ENCODE measurements around the gene LTC4S. TPM values are rescaled to one million over a fixed set of nuclear protein-coding genes. Genes with fewer than 3 reads are reported as not detected.

LTC4S gene
- total and polyA plus RNA-seq, 9 of the 15 experiments (the other 6 are each of a cell fraction or from before 2014, with no cell fraction given): 0.17 to 0.77 (median 0.75) TPM; not detected in 6

- intact Hi-C loops (cut with micrococcal nuclease) (no loop called here), in situ Hi-C loops (cut with MboI) (no loop called here)
- H2AFZ ChIP-seq (ENCODE audit: low read depth, low read length): no peak overlapping the region
- POLR2A ChIA-PET: interaction anchor here (0.7 to 1.8 kb wide), 2 partner anchors 10 to 13 kb away, joined by 3 to 9 read pairs; no protein-coding TSS in a partner anchor
- no peak overlapping the region; a peak in 1 of 4 replicates for H3K9ac ChIP-seq (ENCODE audit: insufficient read depth in 1 of 2, low read depth in 2 of 2, low read length in 2 of 2)
- no peaks in the 10 kb centered on the region for H4K20me1 ChIP-seq (replicated peaks; ENCODE audit: control insufficient read depth, insufficient read depth, low read length)
- BruUV-seq (replicated peaks): TSS peak; percentile 44
- no peaks in the 10 kb centered on the region for H3K27me3 ChIP-seq (ENCODE audit: control insufficient read depth in 2 of 2, insufficient read depth in 2 of 2, low read length in 2 of 2)
- FAIRE-seq: no peak
- no peak for DNase-seq (ENCODE audit: extremely low read depth in 1 of 4, low spot score in 3 of 4)
- peaks cover 0 to 62% of the 10 kb centered on the region in 2 experiments; a peak in 2 of 5 replicates for H3K4me1 ChIP-seq (replicated peaks in 1 of 2; ENCODE audit: control insufficient read depth in 2 of 2, insufficient read depth in 2 of 2, low read length in 2 of 2)
- peaks cover 57% of the 10 kb centered on the region; the same call in 2 of the 3 replicates for H3K36me3 ChIP-seq (ENCODE audit: control insufficient read depth, insufficient read depth, low read length)
- no peak for ATAC-seq
- H3K4me2 ChIP-seq (ENCODE audit: insufficient read depth, low read length): no peak overlapping the region
- H3K9me1 ChIP-seq (ENCODE audit: control insufficient read depth, insufficient read depth, low read length): no peaks in the 10 kb centered on the region
- 98% methylated on average over 23 of the region's 30 CpGs for WGBS (ENCODE audit: insufficient coverage, low coverage, missing lambda C conversion rate)
- no peak overlapping the region for H3K27ac ChIP-seq (ENCODE audit: extremely low read depth, low read depth, low read length)
- H3K9me3 ChIP-seq (replicated peaks; ENCODE audit: control insufficient read depth, insufficient read depth, low read depth, low read length): no peaks in the 10 kb centered on the region
- H3K4me3 ChIP-seq: no peak overlapping the region
- CTCF ChIA-PET (ENCODE audit: low intra/inter-chr PET ratio): no interaction called here
- peaks cover 2% of the 10 kb centered on the region; the same call in 2 of the 3 replicates for H3K79me2 ChIP-seq (ENCODE audit: control insufficient read depth, insufficient read depth, low read length)
- no peak for TF ChIP-seq ZBTB11 (CRISPR knock-in tag; IDR thresholded peaks at IDR 0.05)
- no peak for TF ChIP-seq RERE (CRISPR knock-in tag; IDR thresholded peaks at IDR 0.05; ENCODE audit: borderline replicate concordance)
- no peak for TF ChIP-seq ZNF778 (CRISPR knock-in tag; IDR thresholded peaks at IDR 0.05)
- TF ChIP-seq ZBTB33 (CRISPR knock-in tag; IDR thresholded peaks at IDR 0.05): peak; percentile 29; the same call in 1 of the 2 replicates
- TF ChIP-seq MTA2 (IDR thresholded peaks at IDR 0.05; ENCODE audit: low read depth): no peak
- TF ChIP-seq MTF1 (CRISPR knock-in tag; IDR thresholded peaks at IDR 0.05; ENCODE audit: borderline replicate concordance): no peak
- TF ChIP-seq ZBTB49 (CRISPR knock-in tag; IDR thresholded peaks at IDR 0.05; ENCODE audit: borderline replicate concordance): no peak
Measured at GRCh38 chr5:179797741-179798140, 4.0 kb downstream of the LTC4S start.

Data from K562 (cell line).